BLaER1 treated with 17β-estradiol and CSF1 and Interleukin-3, amounts not matched to agents 10 nM and 100 nM (cell line): Measurements from ENCODE around the gene ZNF791.
"Not testable (repeated sequence)": the region's sequence is repeated elsewhere in the genome, so short reads cannot be mapped to it uniquely, and the experiment has no call there.

Experiments used
- H3K27ac ChIP-seq, 11 experiments: shearing (Covaris generic); formaldehyde crosslinking; 2 replicates each; pipeline ENCODE4 v1.8.1; 2022
- H3K27me3 ChIP-seq, 11 experiments: shearing (Covaris generic); formaldehyde crosslinking; 2 replicates each; pipeline ENCODE4 v1.8.1; 2022
- H3K36me3 ChIP-seq, 11 experiments: shearing (Covaris generic); formaldehyde crosslinking; 2 replicates each; pipeline ENCODE4 v1.8.1; 2022
- H3K4me1 ChIP-seq, 10 experiments: shearing (Covaris generic); formaldehyde crosslinking; 2 replicates each; pipeline ENCODE4 v1.8.1; 2022
- H3K4me2 ChIP-seq, 11 experiments: shearing (Covaris generic); formaldehyde crosslinking; 2 replicates each; pipeline ENCODE4 v1.8.1; 2022
- H3K4me3 ChIP-seq, 10 experiments: shearing (Covaris generic); formaldehyde crosslinking; 2 replicates each; pipeline ENCODE4 v1.8.1; 2022
- H3K9ac ChIP-seq, 11 experiments: shearing (Covaris generic); formaldehyde crosslinking; 2 replicates each; pipeline ENCODE4 v1.8.1; 2022
- H3K9me3 ChIP-seq, 11 experiments: shearing (Covaris generic); formaldehyde crosslinking; replicated peaks in 1 of 11; 2 replicates each; pipeline ENCODE4 v1.8.1; 2022
- H4K20me1 ChIP-seq, 11 experiments: shearing (Covaris generic); formaldehyde crosslinking; 2 replicates each; pipeline ENCODE4 v1.8.1; 2022
- Cebpa-rat ChIP-seq, 11 experiments: shearing (Covaris generic); IDR thresholded peaks; 2 replicates each; pipeline ENCODE4 v1.8.1; 2022

The ZNF791 gene

DNA sequence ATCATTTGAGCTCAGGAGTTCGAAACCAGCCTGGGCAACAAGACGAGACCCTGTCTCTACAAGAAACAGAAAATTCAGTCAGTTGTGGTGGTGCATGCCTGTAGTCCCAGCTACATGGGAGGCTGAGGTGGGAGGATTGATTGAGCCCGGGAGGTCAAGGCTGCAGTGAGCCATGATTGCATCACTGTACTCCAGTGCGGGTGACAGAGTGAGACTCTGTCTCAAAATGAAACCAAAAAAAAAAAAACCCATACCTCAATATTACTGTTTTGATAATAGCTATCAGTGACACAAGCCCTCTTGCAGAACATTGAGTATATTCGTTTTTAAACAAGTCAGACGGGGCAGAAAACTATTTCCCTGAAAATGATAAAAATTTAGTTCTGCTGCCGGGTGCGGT, 16.2 kb downstream of the ZNF791 start:
- no peak overlapping the region for H3K4me2 ChIP-seq
- H3K27me3 ChIP-seq, result no peaks in the 10 kb centered on the region
- no peak overlapping the region for H3K9ac ChIP-seq
- peaks cover 0 to 16% (median 9%) of the 10 kb centered on the region in 11 experiments; a peak in 10 of 22 replicates for H4K20me1 ChIP-seq
- H3K4me1 ChIP-seq, result no peaks in the 10 kb centered on the region
- peaks cover 82 to 96% (median 89%) of the 10 kb centered on the region in 11 experiments for H3K36me3 ChIP-seq
- H3K9me3 ChIP-seq, result peaks cover 49 to 65% (median 59%) of the 10 kb centered on the region in 11 experiments
- no peak overlapping the region for H3K27ac ChIP-seq
- TF ChIP-seq Cebpa-rat (IDR thresholded peaks at IDR 0.05), result no peak
- H3K4me3 ChIP-seq, result peak overlapping the region in 9 of 10 experiments; percentile 15 to 48 (median 32); a peak in 12 of 20 replicates

DNA sequence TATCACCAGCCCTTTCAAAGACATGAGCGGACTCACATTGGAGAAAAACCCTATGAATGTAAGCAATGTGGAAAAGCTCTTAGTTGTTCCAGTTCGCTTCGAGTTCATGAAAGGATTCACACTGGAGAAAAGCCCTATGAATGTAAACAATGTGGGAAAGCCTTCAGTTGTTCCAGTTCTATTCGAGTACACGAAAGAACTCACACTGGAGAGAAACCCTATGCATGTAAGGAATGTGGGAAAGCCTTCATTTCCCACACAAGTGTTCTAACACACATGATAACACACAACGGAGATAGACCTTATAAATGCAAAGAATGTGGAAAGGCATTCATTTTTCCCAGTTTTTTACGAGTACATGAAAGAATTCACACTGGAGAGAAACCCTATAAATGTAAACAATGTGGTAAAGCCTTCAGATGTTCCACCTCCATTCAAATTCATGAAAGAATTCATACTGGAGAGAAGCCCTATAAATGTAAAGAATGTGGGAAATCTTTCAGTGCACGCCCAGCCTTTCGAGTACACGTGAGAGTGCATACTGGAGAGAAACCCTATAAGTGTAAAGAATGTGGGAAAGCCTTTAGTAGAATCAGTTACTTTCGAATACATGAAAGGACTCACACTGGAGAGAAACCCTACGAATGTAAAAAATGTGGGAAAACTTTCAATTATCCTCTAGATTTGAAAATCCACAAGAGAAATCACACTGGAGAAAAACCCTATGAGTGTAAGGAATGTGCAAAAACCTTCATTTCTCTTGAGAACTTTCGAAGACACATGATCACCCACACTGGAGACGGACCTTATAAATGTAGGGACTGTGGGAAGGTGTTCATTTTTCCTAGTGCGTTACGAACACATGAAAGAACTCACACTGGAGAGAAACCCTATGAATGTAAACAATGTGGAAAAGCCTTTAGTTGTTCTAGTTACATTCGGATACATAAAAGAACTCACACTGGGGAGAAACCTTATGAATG, 17.6 kb downstream of the ZNF791 start:
- no peak for TF ChIP-seq Cebpa-rat (IDR thresholded peaks at IDR 0.05)
- no peak overlapping the region for H3K4me2 ChIP-seq
- no peaks in the 10 kb centered on the region for H3K27me3 ChIP-seq
- no peak overlapping the region for H3K27ac ChIP-seq
- H3K9ac ChIP-seq, result no peak overlapping the region
- H3K4me1 ChIP-seq, result no peaks in the 10 kb centered on the region
- peak overlapping the region; percentile 1 to 48 (median 23); a peak in 15 of 20 replicates for H3K4me3 ChIP-seq
- peaks cover 49 to 65% (median 59%) of the 10 kb centered on the region in 11 experiments for H3K9me3 ChIP-seq
- peaks cover 83 to 100% (median 95%) of the 10 kb centered on the region in 11 experiments for H3K36me3 ChIP-seq
- H4K20me1 ChIP-seq, result peaks cover 0 to 5% (median 0%) of the 10 kb centered on the region in 11 experiments; a peak in 7 of 22 replicates

DNA sequence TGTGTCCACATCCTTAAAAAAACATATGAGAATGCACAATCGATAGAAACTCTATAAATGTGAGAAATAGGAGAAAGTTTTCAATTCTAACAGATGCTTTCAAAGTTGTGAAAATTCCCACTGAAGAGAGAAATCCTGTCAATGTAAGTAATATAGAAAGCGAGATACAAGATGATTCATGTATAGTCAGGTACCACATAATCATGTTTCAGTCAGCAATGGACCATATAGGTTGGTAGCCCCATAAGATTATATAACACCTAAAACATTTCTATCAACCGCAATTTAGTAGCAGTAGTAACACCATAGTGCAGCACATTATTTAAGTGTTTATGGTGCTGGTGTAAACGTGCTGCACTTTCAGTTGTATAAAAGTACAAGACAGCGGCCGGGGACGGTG, 18.5 kb downstream of the ZNF791 start:
- H3K4me2 ChIP-seq, result no peak overlapping the region
- H3K27ac ChIP-seq, result no peak overlapping the region
- H3K9me3 ChIP-seq, result peaks cover 49 to 65% (median 59%) of the 10 kb centered on the region in 11 experiments
- no peaks in the 10 kb centered on the region for H3K4me1 ChIP-seq
- TF ChIP-seq Cebpa-rat (IDR thresholded peaks at IDR 0.05), result no peak
- H4K20me1 ChIP-seq, result no peaks in the 10 kb centered on the region; a peak in 2 of 22 replicates
- H3K27me3 ChIP-seq, result no peaks in the 10 kb centered on the region
- peaks cover 78 to 100% (median 93%) of the 10 kb centered on the region in 11 experiments for H3K36me3 ChIP-seq
- H3K9ac ChIP-seq, result no peak overlapping the region
- H3K4me3 ChIP-seq, result peak overlapping the region in 1 of 10 experiments; percentile 20; a peak in 3 of 20 replicates

DNA sequence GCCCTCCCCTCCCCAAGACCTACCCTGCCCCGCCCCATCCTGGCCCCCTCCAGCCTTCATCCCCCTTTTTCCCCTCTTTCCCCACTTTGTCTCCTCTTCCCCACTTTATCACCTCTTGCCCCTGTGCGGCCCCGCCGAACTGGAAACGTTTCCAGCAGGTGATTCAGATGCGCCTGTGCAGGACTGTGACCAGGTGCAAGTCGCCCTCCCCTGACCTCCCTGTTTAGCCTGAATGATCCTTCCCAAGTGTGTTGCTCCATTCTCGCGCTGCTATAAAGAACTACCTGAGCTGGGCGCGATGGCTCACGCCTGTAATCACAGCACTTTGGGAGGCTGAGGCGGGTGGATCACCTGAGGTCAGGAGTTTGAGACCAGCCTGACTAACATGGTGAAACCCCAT, 25.9 kb downstream of the ZNF791 start:
- Histone ChIP-seq H3K27me3 (no peaks in the 10 kb centered on the region), H3K4me1 (peaks cover 5 to 14% (median 10%) of the 10 kb centered on the region in 10 experiments; a peak in 19 of 20 replicates), H3K9me3 (no peaks in the 10 kb centered on the region), H3K4me3 (no peak overlapping the region), H3K4me2 (no peak overlapping the region), H3K9ac (no peak overlapping the region), H3K36me3 (peaks cover 10 to 62% (median 26%) of the 10 kb centered on the region in 11 experiments; a peak in 19 of 22 replicates), H4K20me1 (peaks cover 0 to 6% (median 0%) of the 10 kb centered on the region in 11 experiments; a peak in 2 of 22 replicates), H3K27ac (no peak overlapping the region)
- TF ChIP-seq Cebpa-rat (IDR thresholded peaks at IDR 0.05), result no peak

DNA sequence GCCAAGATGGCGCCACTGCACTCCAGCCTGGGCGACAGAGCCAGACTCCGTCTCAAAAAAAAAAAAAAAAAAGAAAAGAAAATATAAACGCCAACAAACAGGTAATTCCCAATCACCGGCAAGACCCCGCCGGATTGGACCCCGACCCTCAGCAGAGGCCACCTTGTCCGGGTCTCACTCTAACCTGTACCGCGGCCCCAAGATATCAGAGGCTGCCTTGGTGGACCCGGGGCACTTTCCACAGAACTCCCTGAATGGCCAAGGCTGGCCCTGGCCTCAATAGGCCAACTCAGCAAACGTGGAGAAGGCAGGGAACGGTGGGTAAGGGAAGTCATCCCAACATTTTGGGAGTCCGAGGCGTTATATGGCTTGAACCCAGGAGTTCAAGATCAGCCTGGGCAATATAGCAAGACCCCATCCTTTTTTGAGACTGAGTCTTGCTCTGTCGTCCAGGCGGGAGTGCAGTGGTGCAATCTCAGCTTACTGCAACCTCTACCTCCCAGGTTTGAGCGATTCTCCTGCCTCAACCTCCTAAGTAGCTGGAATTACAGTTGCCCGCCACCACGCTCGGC, 28.0 kb downstream of the ZNF791 start:
- no peak overlapping the region for H3K27ac ChIP-seq
- no peaks in the 10 kb centered on the region for H3K9me3 ChIP-seq
- H3K4me1 ChIP-seq, result peaks cover 5 to 14% (median 10%) of the 10 kb centered on the region in 10 experiments; a peak in 19 of 20 replicates
- no peak for TF ChIP-seq Cebpa-rat (IDR thresholded peaks at IDR 0.05)
- no peak overlapping the region for H3K4me2 ChIP-seq
- H3K4me3 ChIP-seq, result no peak overlapping the region
- H3K36me3 ChIP-seq, result peaks cover 0 to 50% (median 6%) of the 10 kb centered on the region in 11 experiments; a peak in 15 of 22 replicates
- H4K20me1 ChIP-seq, result peaks cover 0 to 6% (median 0%) of the 10 kb centered on the region in 11 experiments; a peak in 2 of 22 replicates
- no peak overlapping the region for H3K9ac ChIP-seq
- H3K27me3 ChIP-seq, result no peaks in the 10 kb centered on the region

DNA sequence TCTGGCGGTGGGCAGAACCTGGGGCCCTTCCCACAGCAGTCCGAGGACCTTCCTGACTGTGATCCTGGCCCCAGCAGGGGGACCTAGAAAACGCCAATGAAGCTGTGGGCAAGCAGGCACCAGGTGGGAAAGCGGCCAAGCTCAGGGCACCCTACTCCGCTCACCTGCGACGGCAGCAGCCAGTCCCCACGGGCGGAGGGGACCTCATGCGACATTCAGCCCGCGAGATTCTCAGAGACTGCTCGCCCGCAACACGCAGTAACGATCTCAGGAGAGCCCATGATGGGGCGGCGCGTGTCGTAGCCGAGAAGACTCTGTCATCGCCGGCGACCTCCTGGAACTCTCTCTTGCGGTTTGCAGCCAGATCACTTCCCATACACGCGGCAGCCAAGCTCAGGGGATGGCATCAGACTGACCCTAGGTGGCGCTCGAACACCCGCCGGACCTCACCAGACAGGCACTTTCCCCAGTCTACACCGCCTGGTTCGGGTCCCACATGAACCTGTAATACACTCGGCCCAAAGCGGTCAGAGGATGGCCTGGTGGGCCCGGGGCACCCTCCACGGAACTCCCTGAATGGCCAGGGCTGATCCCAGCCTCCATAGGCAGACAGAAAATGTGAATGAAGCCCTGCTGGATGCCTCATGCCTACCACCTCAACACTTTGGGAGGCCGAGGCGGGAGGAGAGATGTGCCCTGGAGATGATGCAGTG, 29.3 kb downstream of the ZNF791 start:
- H3K4me1 ChIP-seq, result peaks cover 5 to 14% (median 10%) of the 10 kb centered on the region in 10 experiments; a peak in 19 of 20 replicates
- no peak for TF ChIP-seq Cebpa-rat (IDR thresholded peaks at IDR 0.05)
- peak overlapping the region; percentile 68 to 94 (median 79) for H3K4me2 ChIP-seq
- peak overlapping the region in 10 of 11 experiments; percentile 29 to 71 (median 55); a peak in 17 of 22 replicates for H3K27ac ChIP-seq
- peaks cover 7 to 53% (median 15%) of the 10 kb centered on the region in 11 experiments; a peak in 18 of 22 replicates for H3K36me3 ChIP-seq
- H3K4me3 ChIP-seq, result peak overlapping the region in 4 of 10 experiments; percentile 27 to 51 (median 37); a peak in 7 of 20 replicates
- no peaks in the 10 kb centered on the region for H3K27me3 ChIP-seq
- H3K9me3 ChIP-seq, result no peaks in the 10 kb centered on the region
- peak overlapping the region in 10 of 11 experiments; percentile 15 to 70 (median 59); a peak in 19 of 22 replicates for H3K9ac ChIP-seq
- H4K20me1 ChIP-seq, result peaks cover 0 to 8% (median 0%) of the 10 kb centered on the region in 11 experiments; a peak in 2 of 22 replicates

DNA sequence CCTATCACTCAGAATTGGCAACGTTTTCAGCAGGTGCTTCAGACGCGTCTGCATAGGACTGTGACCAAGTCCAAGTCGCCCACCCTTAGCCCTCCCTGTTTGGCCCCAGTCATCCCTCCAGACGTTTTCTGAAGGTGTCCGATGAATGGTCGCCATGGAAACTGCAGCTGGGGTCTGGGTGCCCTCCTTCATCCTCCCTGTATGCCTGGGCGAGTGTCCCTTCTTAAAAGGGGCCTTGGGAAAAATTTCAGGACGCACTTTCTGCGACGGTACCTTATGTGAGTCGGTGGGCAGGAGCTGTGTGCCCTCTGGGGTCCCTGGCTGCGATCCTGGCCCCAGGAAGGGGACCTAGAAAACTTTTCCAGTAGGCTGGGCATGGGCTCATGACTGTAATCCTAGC, 30.7 kb downstream of the ZNF791 start:
- Histone ChIP-seq H3K27me3 (no peaks in the 10 kb centered on the region), H3K4me2 (no peak overlapping the region), H3K9ac (no peak overlapping the region), H3K4me3 (no peak overlapping the region), H3K9me3 (no peaks in the 10 kb centered on the region), H3K36me3 (peaks cover 7 to 63% (median 19%) of the 10 kb centered on the region in 11 experiments; a peak in 18 of 22 replicates), H3K4me1 (peaks cover 5 to 15% (median 11%) of the 10 kb centered on the region in 10 experiments; a peak in 19 of 20 replicates), H3K27ac (no peak overlapping the region), H4K20me1 (peaks cover 0 to 10% (median 0%) of the 10 kb centered on the region in 11 experiments; a peak in 2 of 22 replicates)
- no peak for TF ChIP-seq Cebpa-rat (IDR thresholded peaks at IDR 0.05)

DNA sequence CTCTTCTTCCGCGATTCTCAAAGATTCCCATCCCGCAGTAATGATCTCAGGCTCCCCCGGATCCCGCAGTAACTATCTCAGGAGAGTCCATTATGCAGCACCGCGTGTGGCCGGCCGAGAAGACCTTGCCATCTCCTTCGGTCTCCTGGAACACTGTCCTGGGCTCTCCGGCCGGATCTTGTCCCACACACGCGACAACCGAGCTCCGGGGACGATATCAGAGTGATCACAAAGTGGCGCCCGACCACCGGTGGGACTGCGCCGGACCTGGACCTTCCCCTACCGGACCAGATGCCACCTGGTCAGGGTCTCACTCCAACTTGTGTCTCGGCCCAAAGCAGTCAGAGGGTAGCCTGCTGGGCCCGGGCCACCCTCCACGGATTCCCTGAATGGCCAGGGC, 31.8 kb downstream of the ZNF791 start:
- no peak overlapping the region for H3K27ac ChIP-seq
- no peak for TF ChIP-seq Cebpa-rat (IDR thresholded peaks at IDR 0.05)
- no peaks in the 10 kb centered on the region for H3K27me3 ChIP-seq
- no peak overlapping the region for H3K4me2 ChIP-seq
- peaks cover 0 to 19% (median 0%) of the 10 kb centered on the region in 11 experiments; a peak in 3 of 22 replicates for H4K20me1 ChIP-seq
- no peak overlapping the region for H3K4me3 ChIP-seq
- peaks cover 7 to 64% (median 22%) of the 10 kb centered on the region in 11 experiments; a peak in 19 of 22 replicates for H3K36me3 ChIP-seq
- peaks cover 5 to 24% (median 21%) of the 10 kb centered on the region in 10 experiments; a peak in 19 of 20 replicates for H3K4me1 ChIP-seq
- H3K9ac ChIP-seq, result no peak overlapping the region
- no peaks in the 10 kb centered on the region for H3K9me3 ChIP-seq

DNA sequence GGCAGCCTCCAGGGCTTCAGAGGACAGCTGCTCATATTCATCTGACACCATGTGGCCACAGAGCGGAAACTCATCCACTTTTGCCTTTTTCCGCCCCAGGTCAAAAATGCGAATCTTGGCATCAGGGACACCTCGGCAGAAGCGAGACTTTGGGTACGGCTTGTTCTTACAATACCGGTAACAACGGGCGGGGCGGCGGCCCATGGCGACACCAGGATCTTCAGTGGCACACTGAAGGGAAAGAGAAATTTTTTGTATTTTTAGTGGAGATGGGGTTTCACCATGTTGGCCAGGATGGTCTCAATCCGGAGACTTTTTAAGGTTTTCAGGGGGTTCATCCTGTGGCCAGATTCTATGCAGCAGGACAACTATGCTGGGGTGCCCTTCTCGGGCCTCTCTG, 33.0 kb downstream of the ZNF791 start:
- not testable (repeated sequence) for H3K9me3 ChIP-seq, H3K27me3 ChIP-seq, H3K4me2 ChIP-seq, H3K9ac ChIP-seq, H3K27ac ChIP-seq, H3K4me3 ChIP-seq
- Histone ChIP-seq H4K20me1 (peaks cover 0 to 19% (median 0%) of the 10 kb centered on the region in 11 experiments; a peak in 3 of 22 replicates), H3K4me1 (peaks cover 5 to 27% (median 23%) of the 10 kb centered on the region in 10 experiments; a peak in 19 of 20 replicates), H3K36me3 (peaks cover 9 to 67% (median 30%) of the 10 kb centered on the region in 11 experiments)
